Stimulated activated CD8-positive, alpha-beta memory T cell treated with anti-CD3 and anti-CD28 coated beads, Interleukin-2, amount 100 ng/mL, for 48 hours (primary cell): ENCODE results near the gene ANAPC7.
"Not testable (repeated sequence)": the region's sequence is repeated elsewhere in the genome, so short reads cannot be mapped to it uniquely, and the experiment has no call there.

Experiments
- DNase-seq, 2 donors: peaks; one replicate each; pipeline ENCODE4 v3.0.0-alpha.2; 2020; ENCODE audit warnings: low read depth in 2 of 2

The ANAPC7 gene

GRCh38 chr12:110373962-110374611 is 29.4 kb downstream of the ANAPC7 start:
- DNase-seq = no peak

GRCh38 chr12:110373425-110373824 is 30.1 kb downstream of the ANAPC7 start:
- no peak for DNase-seq

- no peak for DNase-seq
Observed at GRCh38 chr12:110373025-110373424, 30.5 kb downstream of the ANAPC7 start.

GRCh38 chr12:110372056-110372425 is 31.5 kb downstream of the ANAPC7 start:
- DNase-seq = no peak

- no peak for DNase-seq
Observed at GRCh38 chr12:110371408-110372055, 32.0 kb downstream of the ANAPC7 start.

GRCh38 chr12:110370732-110371231 is 32.7 kb downstream of the ANAPC7 start:
- DNase-seq = no peak

- DNase-seq = no peak
Observed at GRCh38 chr12:110369992-110370391, 33.5 kb downstream of the ANAPC7 start.

- DNase-seq = no peak
Observed at GRCh38 chr12:110367181-110367864, 36.2 kb downstream of the ANAPC7 start.

- no peak for DNase-seq
Observed at GRCh38 chr12:110366321-110367142, 37.0 kb downstream of the ANAPC7 start.

- no peak for DNase-seq
Observed at GRCh38 chr12:110365489-110366320, 37.8 kb downstream of the ANAPC7 start.

- no peak for DNase-seq
Observed at GRCh38 chr12:110361216-110361615, 42.3 kb downstream of the ANAPC7 start.

- DNase-seq = not testable (repeated sequence)
Observed at GRCh38 chr12:110358384-110359097, 45.0 kb downstream of the ANAPC7 start.

- no peak for DNase-seq
Observed at GRCh38 chr12:110355073-110355472, 48.4 kb downstream of the ANAPC7 start.

GRCh38 chr12:110354172-110354780 is 49.2 kb downstream of the ANAPC7 start:
- DNase-seq = no peak

GRCh38 chr12:110353211-110353965 is 50.1 kb downstream of the ANAPC7 start:
- DNase-seq = no peak

- DNase-seq = no peak
Observed at GRCh38 chr12:110352401-110352800, 51.1 kb downstream of the ANAPC7 start.

GRCh38 chr12:110351119-110351518 is 52.4 kb downstream of the ANAPC7 start:
- no peak for DNase-seq

GRCh38 chr12:110349514-110350151 is 53.9 kb downstream of the ANAPC7 start:
- DNase-seq = no peak

- DNase-seq = no peak
Observed at GRCh38 chr12:110349096-110349495, 54.4 kb downstream of the ANAPC7 start.
